Kidney epithelial cell (primary cell): ENCODE data around the gene HHATL. TPM values are rescaled to one million over a fixed set of nuclear protein-coding genes. Genes with fewer than 3 reads are reported as not detected.

Source experiments
- DNase-seq: peaks from one replicate; pipeline ENCODE4 v3.0.0-alpha.2; 2010; ENCODE audit warnings: low read depth
- H3K27me3 ChIP-seq: 2 replicates; pipeline ENCODE4 v1.6.0; 2011; ENCODE audit warnings: low read length; ENCODE audit not compliant: control insufficient read depth, insufficient read depth
- H3K36me3 ChIP-seq: 2 replicates; pipeline ENCODE4 v1.5.1; 2011; ENCODE audit warnings: low read length; ENCODE audit not compliant: control insufficient read depth, insufficient read depth
- H3K4me3 ChIP-seq: 2 replicates; pipeline ENCODE4 v1.5.1; 2011; ENCODE audit warnings: low read depth, mild to moderate bottlenecking, control low read depth, low read length
- CTCF ChIP-seq: IDR thresholded peaks from 2 replicates; pipeline ENCODE4 v1.5.1; 2011; ENCODE audit warnings: mild to moderate bottlenecking, moderate library complexity, low read length, control low read depth, inconsistent platforms; ENCODE audit not compliant: insufficient read depth, poor library complexity, severe bottlenecking
- total RNA-seq: library from RNA; depleted of rRNA; stranded (reverse); fragments of >200 nt; gene quantifications from 2 replicates; pipeline ENCODE4 v1.2.3, GENCODE V29; 2015

The HHATL gene
- total RNA-seq, 1 donor from 2014 or later, result not detected

DNA sequence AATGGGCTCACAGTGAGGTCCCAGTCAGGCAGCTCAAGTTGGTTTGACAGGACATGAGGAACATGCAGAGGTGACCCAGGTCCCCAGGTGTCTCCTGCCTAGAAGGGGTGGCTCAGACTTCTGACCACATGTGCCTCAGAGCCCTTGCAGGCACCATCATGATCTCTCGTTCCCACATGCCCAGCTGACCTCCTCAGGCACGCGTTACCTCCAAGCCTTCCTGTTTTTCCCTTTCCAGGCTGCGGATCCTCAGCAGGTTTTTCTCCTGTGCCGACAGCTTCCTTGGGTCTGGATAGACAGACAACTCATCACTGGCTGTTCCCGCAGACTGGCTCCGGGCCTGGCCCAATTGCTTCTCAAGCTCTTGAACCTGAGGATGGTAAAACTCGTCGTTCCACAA lies 40.1 kb upstream of the HHATL start:
- TF ChIP-seq CTCF, result no peak
- Histone ChIP-seq H3K36me3 (no peaks in the 10 kb centered on the region), H3K4me3 (no peak overlapping the region), H3K27me3 (peaks cover 3% of the 10 kb centered on the region)
- DNase-seq, result no peak

- no peak for TF ChIP-seq CTCF
- Histone ChIP-seq H3K27me3 (peaks cover 3% of the 10 kb centered on the region), H3K36me3 (no peaks in the 10 kb centered on the region), H3K4me3 (no peak overlapping the region)
- DNase-seq, result no peak
Measured at GRCh38 chr3:42742259-42742658, 39.7 kb upstream of the HHATL start.

- Histone ChIP-seq H3K36me3 (no peaks in the 10 kb centered on the region), H3K27me3 (peaks cover under 1% of the 10 kb centered on the region), H3K4me3 (no peak overlapping the region)
- TF ChIP-seq CTCF, result no peak
- no peak for DNase-seq
Measured at GRCh38 chr3:42741796-42742195, 39.2 kb upstream of the HHATL start.

DNA sequence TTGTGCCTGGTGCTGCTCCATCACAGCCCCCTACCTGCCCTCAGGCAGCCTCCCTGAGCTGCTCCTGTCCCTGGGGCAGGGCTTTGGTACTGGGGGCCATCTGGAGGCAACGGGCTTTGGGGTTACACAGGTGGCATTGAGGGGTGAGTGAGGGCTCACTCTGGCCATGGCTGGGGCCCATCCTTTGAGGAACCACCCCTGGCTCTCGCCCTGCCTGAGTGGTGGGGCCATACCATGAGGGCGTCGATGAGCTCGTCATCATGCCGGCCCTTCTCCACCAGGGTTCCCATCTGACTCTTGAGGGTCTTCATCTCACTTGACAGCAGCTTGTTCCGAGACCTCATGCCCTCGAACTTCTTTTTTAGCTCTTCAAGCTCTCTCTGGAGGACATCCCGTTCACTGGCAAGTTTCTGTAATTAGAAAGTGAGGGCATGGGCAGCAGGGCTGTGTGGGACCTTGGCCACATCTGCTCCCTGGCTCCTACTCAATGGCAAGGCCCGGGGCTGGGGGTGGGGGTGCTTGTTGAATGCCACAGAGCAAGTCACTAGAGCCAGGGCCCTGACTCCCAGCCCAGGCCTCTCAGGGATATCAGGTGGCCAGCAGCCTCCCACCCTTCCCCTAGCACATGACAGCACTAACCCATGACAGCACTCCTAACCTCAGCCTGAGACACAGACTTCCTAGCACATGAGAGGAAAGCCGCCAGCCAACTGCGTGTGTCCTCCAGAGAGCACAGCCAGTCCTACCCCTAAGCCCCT lies 37.0 kb upstream of the HHATL start:
- Histone ChIP-seq H3K27me3 (no peaks in the 10 kb centered on the region), H3K36me3 (no peaks in the 10 kb centered on the region), H3K4me3 (no peak overlapping the region)
- no peak for TF ChIP-seq CTCF
- no peak for DNase-seq

DNA sequence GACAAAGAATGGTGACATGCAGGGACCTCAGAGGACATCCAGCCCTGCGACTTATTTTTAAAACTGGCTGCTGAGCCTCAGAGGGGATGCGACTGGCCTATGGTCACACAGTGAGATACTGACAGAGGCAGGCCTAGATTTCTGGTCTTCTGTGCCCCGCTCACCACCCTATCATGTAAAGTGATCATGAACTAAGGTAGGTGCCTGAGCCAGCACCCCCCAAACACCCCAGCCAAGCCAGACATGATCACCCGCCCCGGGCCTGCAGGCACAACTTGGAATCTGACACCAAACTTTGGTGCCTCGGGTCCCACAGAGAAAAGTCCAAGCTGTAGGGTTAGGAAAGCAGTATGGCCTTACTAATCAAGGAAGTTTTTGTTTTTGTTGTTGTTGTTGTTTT lies 33.9 kb upstream of the HHATL start:
- no peaks in the 10 kb centered on the region for H3K36me3 ChIP-seq
- TF ChIP-seq CTCF, result no peak
- H3K4me3 ChIP-seq, result no peak overlapping the region
- DNase-seq, result no peak
- H3K27me3 ChIP-seq, result no peaks in the 10 kb centered on the region

DNA sequence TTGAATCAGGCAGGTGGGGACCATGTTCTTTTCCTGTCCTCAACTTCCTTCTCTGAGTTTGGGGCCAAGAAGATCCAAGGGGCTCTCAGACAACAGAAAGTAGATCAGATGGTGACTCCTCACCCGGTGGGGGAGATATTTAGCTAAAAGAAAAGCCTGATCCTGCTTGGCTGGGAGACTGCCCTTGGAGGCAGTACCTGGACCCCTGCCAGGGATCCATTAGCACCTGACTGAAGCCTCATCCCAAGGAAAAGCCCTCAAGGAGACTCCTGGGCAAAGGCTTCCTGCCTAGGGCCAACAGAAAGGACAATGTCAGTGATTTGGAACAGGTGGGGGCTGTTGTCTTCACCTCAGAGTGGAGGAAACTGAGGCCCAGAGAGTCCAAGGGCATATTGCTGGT lies 33.5 kb upstream of the HHATL start:
- no peak for TF ChIP-seq CTCF
- Histone ChIP-seq H3K36me3 (no peaks in the 10 kb centered on the region), H3K4me3 (no peak overlapping the region), H3K27me3 (no peaks in the 10 kb centered on the region)
- no peak for DNase-seq
